Endothelial cell of hepatic sinusoid (primary cell): ENCODE data around the gene FGF5.
"Not testable (repeated sequence)": the region's sequence is repeated elsewhere in the genome, so short reads cannot be mapped to it uniquely, and the experiment has no call there.

ENCODE experiments used
- in situ Hi-C: cut with HindIII; loops from 2 replicates; pipeline ENCODE4 v1.10.0; 2017; ENCODE audit warnings: low sequenced_read_pairs

The FGF5 gene

GRCh38 chr4:80286451-80286850 is 20.0 kb downstream of the FGF5 start:
- in situ Hi-C loops: no loop called here

- in situ Hi-C loops: not testable (repeated sequence)
These were observed 24.2 kb downstream of the FGF5 start for GRCh38 chr4:80290665-80291064.

- in situ Hi-C loops: no loop called here
These were observed 27.7 kb downstream of the FGF5 start for GRCh38 chr4:80294206-80294605.

GRCh38 chr4:80295336-80295735 is 28.9 kb downstream of the FGF5 start:
- in situ Hi-C loops: no loop called here

- in situ Hi-C loops: no loop called here
These were observed 29.4 kb downstream of the FGF5 start for GRCh38 chr4:80295826-80296225.

GRCh38 chr4:80301884-80302283 is 35.4 kb downstream of the FGF5 start:
- in situ Hi-C loops: no loop called here

- in situ Hi-C loops: no loop called here
These were observed 36.3 kb downstream of the FGF5 start for GRCh38 chr4:80302616-80303223.

GRCh38 chr4:80305466-80305865 is 39.0 kb downstream of the FGF5 start:
- in situ Hi-C loops: no loop called here

- in situ Hi-C loops: no loop called here
These were observed 39.8 kb downstream of the FGF5 start for GRCh38 chr4:80306260-80306659.

- in situ Hi-C loops: no loop called here
These were observed 40.8 kb downstream of the FGF5 start for GRCh38 chr4:80307183-80307735.

- in situ Hi-C loops: no loop called here
These were observed 41.5 kb downstream of the FGF5 start for GRCh38 chr4:80307774-80308465.

- in situ Hi-C loops: no loop called here
These were observed 42.0 kb downstream of the FGF5 start for GRCh38 chr4:80308466-80308822.

GRCh38 chr4:80309294-80310004 is 43.0 kb downstream of the FGF5 start:
- in situ Hi-C loops: no loop called here

GRCh38 chr4:80311130-80311529 is 44.7 kb downstream of the FGF5 start:
- in situ Hi-C loops: no loop called here

GRCh38 chr4:80312124-80312523 is 45.7 kb downstream of the FGF5 start:
- in situ Hi-C loops: no loop called here

- in situ Hi-C loops: no loop called here
These were observed 47.2 kb downstream of the FGF5 start for GRCh38 chr4:80313627-80314026.

GRCh38 chr4:80315848-80316247 is 49.4 kb downstream of the FGF5 start:
- in situ Hi-C loops: not testable (repeated sequence)

- in situ Hi-C loops: no loop called here
These were observed 54.9 kb downstream of the FGF5 start for GRCh38 chr4:80321341-80321740.

- in situ Hi-C loops: no loop called here
These were observed 55.3 kb downstream of the FGF5 start for GRCh38 chr4:80321776-80322175.

GRCh38 chr4:80322716-80323115 is 56.3 kb downstream of the FGF5 start:
- in situ Hi-C loops: no loop called here

GRCh38 chr4:80324171-80324570 is 57.7 kb downstream of the FGF5 start:
- in situ Hi-C loops: no loop called here

GRCh38 chr4:80331693-80332092 is 65.2 kb downstream of the FGF5 start:
- in situ Hi-C loops: loop anchor here (10.0 to 25.0 kb wide), 2 partner anchors 117 to 419 kb away; no protein-coding TSS in a partner anchor
